Hematopoietic multipotent progenitor cell treated with erythropoietin and hydrocortisone succinate and interleukin-3 and kit ligand, for 6 days (in vitro differentiated cells): Measurements from ENCODE around the gene MRPS22.
"Not testable (repeated sequence)": the region's sequence is repeated elsewhere in the genome, so short reads cannot be mapped to it uniquely, and the experiment has no call there.

Experiments
- DNase-seq: peaks from one replicate; pipeline ENCODE4 v3.0.0-alpha.2; 2015

MRPS22 gene

GRCh38 chr3:139401155-139401554, 57.3 kb downstream of the MRPS22 start:
- not testable (repeated sequence) for DNase-seq
